UCSD-AML1 (cell line): ENCODE measurements around the gene OR2L8.

Experiments
- DNase-seq: peaks from one replicate; lab custom pipeline; 2025; ENCODE audit not compliant: unreplicated experiment; lab: John Stamatoyannopoulos, UW

The OR2L8 gene

DNA sequence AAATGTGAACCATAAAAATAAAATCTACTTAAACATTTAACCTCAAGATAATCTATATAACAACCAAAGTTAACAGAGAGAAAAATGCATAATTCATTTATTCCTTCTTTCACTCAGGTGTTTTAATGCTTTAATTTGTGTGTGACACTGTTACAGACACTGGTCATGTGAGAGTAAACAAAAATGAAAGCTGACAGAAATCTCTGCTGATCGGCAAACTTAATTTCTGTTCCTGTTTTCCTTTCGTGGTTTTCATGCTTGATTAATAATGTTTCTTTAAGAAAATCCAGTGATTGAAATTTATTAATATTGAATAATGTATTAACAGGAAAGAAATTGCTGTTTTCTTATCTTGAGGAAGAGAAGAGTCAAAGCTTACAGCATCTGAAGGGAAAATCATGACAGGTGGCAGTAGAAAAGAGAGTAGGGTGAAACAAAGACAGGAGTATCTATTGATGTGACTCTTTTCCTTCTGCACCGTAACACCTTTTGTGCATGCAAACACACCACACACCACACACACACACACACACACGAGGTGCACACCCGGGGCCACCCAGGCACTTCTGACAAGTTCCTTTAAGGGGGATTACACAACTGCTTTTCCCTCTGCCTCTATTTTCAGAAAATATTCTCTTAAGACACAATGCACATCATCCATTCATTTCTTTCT is 18.0 kb downstream of the OR2L8 start:
- DNase-seq: no peak

DNA sequence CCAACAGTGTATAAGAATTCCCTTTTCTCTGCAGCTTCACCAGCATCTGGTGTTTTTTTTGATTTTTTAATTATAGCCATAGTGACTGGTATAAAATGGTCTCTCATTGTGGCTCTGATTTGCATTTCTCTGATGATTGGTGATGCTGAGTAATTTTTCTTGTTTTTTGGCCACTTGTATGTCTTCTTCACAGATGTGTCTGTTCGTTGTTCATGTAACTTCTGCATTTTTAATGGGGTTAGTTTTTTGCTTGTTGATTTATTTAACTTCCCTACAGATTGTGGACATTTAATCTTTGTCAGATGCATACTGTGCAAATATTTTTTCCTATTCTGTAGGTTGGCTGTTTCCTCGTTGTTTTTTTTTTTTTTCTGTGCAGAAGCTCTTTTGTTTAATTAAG is 44.3 kb downstream of the OR2L8 start:
- no peak for DNase-seq

DNA sequence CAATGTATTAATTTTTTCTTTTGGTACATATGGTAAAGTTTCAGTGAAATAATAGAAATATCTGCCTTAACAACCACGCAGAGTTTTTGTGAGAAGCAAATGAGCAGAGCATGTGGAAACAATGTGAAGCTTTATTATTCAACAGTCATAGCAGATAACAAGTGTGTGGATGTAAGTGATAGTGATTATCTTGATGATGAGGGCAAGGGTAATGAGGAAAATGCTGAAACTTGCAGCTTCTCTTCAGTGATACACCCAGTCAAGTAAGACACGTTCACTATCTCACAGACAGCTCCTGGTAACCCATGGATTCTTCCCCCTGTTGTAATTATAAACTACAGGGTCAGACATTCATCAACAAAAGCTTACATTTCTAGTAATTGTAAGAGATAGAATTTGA is 50.2 kb downstream of the OR2L8 start:
- DNase-seq: no peak
